Measurements from ENCODE around the gene MRPL23.

Gene MRPL23

DNA sequence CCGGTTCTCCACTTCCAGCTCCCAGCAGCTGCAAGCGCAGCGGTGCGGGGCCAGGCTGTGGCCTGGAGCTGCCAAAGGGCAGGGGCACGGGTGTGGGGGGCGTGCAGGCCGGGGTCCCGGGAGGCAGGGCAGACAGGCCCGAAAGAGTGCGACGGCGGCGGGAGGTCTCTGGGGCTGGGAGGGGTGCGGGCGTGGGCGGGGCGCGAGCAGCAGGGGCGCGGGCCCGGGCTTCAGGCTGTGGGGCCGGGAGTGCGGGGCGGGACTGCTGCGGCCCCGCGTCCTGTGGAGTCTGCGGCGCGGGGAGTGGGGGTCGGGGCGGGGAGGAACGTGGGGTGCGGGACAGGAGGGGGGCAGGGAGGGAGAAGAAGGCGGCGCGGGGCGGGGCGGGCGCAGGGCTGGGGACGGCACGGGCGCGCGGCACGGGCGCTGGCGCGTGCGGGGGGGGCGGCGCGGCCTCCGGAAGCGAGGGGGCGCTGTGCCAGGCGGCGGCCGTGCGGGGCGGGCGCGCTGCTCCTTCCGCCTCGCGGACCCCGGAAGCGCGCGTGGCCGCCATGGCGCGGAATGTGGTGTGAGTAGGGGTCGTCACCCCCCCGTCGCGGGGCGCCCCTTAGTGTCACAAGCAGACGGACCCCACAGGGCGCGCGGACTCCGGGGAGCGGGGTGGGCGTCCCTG is at the start of gene MRPL23:
Gene MRPL23, plus strand, starts transcription at position 521 of the 673 bp plus-strand sequence. Its CDS starts 31 bp downstream, at position 552.
- no peak for DNase-seq

DNA sequence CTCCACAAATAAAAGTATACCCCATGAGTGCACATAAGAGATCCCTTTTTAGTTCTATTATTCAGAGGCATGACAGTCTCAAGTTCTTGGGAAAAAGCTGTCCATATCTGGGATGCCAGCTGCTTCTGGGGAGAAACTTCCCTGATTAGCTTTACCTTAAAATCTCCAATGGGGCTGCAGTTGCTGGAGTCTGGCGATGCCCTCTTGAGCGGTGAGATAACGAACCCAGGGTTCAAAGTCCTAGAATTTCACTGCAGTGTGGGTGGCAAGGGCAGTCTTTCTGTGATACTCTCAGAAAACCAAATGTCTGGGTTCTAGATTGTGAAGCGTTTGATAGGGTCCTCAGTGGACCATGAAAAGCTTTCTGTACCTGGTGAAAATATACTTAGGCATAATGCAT is 48.0 kb upstream of the MRPL23 start:
- no peak for DNase-seq

DNA sequence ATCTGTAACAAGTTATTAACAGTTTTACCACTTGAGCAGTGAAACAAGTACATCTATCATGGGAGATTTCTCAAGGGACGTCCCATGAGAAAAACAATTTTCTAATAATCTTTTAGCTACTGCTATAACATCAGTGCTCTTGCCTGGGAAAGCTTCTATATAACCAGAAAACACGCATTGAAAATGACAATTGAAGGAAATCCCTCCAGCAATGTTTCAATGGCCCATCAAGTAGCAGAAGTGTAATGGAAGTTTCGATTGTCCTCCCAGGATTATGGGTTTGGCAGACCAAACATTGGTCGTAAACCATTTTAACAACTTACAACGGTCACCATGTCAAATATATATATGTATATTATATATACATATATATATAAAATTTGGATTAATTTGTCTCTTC is 47.4 kb upstream of the MRPL23 start:
- DNase-seq = no peak

DNA sequence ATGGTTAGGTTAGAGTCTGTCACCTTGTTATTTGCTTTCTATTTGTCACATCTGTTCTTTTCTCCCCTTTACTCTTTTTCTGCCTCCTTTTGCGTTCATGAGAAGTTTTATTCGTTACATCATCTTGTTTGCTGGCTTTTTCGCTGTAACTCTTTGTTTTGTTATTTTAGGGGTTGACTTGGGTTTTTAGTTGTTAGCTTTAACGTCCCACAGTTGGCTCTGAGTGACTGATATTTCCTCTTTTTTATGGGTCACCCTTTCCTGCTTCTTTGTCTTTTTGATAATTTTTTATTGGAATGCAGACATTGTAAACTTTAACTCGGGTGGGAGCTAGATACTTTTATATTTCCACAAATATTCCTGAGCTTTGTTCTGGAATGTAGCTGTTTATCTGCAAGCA is 41.0 kb upstream of the MRPL23 start:
- no peak for DNase-seq

DNA sequence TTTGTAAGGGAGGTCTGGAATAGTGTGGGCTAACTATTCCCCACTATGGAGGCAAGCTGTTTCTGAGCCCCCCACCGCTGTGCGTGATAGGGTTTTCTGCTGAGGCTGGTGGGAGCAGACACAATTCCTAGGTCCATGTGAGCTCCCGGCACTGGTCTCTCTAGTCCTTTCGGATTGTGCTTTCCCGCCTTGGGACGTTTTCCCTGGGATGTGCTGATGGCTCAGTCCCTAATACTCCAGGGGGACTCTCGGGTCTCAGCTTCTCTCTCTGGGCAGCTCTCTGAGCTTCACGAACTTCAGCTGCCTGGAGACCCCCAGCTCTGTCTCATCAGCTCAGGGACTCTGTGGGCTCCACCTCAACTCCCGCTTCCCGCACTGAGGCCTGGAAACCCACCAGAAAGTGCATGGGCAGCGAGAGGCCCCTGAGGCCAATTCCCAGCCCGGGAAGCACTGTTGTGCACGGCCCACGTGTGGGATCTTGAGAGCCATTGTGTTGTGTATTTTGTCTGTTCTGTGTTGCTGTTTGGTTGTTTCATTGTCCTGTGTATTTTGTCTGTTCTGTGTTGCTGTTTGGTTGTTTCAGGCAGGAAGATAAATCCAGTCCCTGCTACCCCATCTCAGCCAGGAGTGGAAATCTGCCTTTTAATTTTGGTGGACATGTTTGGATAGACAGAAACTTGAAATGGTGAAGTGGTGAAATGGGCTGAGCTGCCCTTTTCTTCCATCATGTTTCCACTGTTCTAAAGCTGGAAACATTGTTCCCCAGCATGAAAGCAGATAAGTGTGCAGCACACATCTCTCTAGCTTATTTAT is 40.3 kb upstream of the MRPL23 start:
- no peak for DNase-seq

DNA sequence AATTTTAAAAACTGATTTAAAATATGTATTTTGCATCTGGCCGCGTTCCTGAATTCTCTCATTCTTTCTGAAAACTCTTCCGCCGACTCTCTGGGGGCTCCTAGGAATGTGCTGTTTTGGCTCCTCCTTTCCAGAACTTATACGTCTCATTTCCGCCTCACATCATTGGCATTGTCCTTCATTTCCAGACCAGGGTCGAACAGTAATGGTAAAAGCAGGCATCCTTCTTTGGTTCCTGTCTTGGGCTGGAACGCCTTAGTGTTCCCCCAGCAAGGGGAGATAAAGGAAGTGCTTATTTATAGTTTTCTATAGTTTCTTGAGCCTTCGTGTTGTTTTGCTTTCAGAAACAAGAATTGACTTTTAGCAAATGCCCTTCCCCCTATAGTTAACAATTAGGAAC is 38.5 kb upstream of the MRPL23 start:
- DNase-seq = no peak

DNA sequence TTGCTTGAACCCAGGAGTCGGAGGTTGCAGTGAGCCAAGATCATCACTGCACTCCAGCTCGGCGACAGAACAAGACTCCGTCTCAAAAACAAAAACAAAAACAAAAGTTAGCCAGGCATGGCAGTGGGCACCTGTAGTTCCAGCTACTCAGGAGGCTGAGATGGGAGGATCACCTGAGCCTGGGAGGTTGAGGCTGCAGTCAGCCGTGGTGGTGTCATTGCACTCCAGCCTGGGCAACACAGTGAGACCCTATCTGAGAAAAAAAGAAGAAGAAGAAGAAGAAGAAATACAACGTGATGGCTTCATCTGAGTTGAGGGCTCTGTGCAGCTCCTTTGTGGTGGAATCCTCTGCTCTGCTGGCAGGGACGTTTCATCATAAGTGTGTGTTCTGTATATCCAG is 37.6 kb upstream of the MRPL23 start:
- no peak for DNase-seq

DNA sequence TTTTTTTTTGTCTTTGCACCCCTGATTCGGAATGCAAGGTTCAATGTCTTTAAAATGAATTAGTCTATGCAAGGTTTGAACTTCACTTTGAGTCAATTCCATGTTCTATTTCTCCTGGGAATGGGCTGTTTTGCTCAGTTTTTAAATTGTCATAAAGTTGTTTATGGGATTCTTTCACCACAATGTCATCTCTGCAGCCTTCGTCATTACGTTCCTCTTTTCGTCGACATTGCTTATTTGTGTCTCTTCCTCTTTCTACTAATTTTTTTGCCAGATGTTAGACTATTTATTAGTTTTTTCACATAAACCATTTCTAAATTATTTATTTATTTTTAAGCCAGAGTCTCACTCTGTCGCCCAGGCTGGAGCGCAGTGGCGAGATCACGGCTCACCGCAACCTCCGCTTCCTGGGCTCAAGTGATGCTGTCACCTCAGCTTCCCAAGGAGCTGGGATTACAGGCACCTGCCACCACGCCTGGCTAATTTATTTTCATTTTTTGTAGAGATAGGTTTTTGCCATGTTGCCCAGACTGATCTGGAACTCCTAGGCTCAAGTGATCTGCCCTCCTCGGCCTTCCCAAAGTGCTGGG is 34.7 kb upstream of the MRPL23 start:
- DNase-seq = no peak

DNA sequence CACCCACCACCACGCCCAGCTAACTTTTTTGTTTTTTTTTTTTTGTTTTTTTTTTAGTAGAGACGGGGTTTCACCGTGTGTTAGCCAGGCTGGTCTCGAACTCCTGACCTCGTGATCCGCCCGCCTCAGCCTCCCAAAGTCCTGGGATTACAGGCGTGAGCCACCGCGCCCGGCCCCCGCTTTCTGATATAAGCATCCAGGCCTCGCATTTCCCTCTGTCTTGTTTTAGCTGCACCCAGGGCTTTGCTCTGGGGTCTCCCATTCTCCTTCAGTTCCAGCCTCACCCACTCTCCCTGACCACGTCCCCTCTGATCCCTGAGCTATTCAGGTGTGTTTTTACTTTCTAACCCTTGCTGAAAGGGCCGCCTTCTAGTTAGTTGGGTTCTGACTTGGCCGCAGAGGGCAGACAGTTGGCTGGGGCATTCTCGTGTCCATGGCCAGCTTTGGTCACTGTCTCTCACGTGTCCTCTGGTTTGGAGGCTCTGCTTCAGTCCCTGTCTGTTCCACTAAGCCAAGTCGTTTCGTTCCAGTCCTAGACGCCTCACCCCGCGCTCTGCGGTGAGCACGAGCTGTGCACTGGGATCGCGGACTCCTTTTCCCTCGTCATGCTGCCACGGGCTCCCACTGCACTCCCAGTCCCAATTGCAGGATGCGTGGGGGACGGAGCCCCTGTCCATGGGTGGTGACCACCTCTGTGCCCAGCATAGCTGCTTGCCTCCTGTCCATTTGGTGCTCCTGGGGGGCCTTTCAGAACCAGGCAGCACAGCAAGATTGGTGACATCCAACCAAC is 33.7 kb upstream of the MRPL23 start:
- DNase-seq = no peak

DNA sequence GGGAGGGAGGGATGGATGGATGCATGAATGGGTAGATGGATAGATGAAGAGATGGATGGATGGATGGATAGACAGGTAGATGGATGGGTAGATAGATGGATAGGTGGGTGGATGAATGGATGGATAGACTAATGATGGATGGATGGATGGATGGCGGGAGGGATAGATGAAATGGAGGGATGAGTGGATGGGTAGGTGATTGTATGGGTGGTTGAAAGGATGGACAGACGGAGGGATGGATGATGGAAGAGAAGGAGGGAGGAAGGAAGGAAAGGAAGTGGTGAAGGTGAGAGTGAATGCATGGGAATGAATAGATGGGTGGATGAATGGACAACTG is 31.4 kb upstream of the MRPL23 start:
- no peak for DNase-seq

DNA sequence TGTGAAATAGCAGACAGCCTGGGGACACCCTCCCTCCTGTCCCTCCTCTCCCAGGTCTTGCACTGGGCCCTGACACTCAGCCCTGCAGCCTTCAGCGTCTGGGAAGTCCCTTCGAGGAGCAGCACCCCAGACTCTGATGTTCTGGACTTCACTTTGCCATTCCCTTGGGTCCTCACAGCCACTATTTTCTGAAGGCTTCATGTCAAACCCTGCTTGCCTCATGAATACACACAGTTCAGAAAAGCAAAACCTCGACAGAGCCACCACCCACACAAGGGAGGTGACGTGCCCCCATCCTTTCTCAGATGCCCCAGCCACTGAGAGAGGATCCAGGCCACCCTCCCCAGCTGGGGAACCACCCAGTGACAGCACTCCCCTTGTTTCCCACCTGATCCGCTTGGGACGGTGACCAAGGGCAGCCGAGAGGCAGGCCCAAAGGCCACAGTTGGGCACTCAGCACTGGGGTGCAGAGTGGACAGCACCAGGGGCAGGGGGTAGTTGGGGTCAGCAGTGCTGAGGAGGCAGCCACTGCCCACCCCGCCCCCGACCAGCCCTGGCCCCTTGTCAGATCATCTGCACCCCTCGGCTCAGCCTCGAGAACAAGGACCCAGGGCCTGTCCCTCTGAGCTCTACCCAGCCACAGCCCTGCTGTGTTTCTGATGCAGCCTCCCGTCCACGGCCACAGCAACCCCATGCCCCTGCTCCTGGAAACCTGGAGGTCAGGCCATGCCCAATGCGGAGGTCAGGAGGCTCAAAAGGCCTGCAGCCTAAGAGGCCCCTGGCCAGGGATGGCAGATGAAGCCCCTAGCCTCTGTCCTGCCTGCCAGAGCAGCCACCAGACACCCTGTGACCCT is 30.8 kb upstream of the MRPL23 start:
- no peak for DNase-seq

DNA sequence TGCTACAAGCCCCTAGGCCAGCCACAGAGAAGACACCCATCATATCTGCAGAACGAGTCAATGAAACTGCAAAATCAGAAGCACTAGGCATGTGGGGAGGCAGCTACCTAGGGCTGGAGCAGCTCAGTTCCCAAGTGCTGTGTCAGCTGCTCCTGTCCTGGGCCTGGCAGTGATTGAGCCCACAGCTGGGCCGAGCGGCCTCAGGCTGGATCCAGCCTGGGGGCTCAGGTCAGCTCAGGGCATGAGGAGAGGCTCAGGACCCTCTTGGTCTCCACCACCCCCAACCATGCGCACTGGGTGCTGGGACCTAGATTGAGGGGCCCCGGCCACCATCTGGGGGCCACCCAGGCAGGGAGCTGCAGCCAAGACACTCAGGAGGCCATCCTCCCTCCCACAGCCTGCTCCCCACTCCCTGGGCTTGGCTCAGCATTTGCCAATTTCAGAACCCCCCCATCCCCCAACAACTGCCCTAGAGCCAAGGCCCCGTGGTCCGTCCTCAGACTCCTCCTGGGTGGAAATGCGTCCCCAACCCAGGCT is 30.1 kb upstream of the MRPL23 start:
- DNase-seq = no peak

DNA sequence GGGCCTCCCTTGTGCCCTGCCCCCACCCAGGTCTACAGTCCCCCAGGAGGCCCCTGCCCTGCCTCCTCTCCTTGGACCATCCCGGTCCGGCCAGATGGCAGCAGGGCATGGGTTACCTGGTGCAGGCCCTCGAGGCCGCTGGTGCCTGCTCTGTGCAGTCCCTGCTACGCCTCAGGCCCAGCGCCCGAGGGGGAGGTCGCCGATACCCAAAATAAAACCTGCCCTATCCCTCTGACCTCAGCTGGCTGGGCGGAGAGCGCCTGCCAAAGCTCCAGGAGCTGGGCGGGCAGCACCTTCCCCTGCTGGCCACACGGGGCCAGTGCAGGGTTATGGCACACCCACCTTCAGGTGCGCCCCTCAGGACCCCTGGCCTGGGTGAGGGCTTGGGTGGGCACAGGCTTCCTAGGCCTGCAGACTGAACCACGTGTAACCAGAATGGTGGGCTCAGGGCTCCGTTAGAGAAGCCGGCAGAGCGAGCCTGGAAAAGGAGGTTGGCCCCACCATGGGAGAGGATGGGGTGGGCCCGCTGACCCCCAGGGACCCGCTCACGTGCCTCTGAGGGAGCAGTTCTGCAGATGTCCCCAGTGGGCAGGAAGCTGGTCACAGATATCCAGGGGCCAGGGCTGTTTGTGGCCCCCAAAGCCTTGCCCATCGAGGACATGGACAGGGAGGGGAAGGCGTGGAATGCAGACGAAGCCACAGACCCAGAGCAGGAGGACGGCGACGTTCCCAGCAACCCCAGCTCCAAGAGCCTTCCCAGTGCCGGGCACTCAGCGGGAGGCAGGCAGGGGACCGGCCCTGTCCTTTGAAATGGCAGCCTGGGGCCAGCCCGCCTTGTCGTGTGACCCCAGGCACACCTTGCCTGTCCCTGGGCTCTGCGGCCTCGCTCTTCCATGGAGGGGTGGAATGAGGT is 29.4 kb upstream of the MRPL23 start:
- no peak for DNase-seq

DNA sequence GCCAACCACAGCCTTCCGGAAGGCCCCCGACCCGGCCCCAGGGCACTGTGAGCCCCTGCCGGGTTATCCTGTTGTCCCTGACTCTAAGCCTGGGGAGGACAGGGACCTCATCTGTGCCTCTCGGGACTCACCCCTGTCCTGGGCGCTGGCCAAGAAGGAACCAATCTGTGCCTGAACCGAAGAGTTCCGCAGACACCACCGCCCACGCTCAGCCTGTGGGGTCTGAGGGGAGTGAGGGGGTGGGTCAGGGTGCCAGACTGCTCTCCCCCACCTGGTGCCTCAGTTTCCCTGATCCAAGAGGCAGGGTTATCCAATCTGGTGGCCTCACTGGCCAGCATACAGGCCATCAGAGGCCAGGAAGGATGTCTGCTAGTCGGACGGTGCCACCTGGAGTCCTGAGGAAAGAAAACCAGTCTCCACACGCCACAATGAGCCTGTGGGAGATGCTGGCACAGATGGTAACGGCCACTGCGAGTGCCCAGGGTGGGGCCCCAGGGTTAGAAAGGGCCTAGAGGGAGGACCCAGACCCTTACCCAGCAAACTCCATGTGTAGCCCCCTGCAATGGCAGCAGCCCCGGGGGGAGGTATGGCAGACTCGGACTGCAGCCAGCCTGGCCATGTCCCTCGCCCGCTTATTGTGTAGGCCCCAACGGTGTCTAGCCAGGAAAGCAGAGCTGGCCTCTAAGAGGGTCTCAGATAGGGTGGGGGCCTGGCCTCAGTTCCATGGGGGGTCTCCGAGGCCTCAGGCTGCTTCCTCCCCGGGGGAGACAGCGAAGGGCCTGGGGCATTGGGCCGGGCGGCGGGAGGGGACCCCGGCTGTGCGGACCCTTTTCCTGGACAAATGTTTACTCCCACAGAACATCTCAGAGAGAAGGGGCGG is 28.5 kb upstream of the MRPL23 start:
- no peak for DNase-seq

DNA sequence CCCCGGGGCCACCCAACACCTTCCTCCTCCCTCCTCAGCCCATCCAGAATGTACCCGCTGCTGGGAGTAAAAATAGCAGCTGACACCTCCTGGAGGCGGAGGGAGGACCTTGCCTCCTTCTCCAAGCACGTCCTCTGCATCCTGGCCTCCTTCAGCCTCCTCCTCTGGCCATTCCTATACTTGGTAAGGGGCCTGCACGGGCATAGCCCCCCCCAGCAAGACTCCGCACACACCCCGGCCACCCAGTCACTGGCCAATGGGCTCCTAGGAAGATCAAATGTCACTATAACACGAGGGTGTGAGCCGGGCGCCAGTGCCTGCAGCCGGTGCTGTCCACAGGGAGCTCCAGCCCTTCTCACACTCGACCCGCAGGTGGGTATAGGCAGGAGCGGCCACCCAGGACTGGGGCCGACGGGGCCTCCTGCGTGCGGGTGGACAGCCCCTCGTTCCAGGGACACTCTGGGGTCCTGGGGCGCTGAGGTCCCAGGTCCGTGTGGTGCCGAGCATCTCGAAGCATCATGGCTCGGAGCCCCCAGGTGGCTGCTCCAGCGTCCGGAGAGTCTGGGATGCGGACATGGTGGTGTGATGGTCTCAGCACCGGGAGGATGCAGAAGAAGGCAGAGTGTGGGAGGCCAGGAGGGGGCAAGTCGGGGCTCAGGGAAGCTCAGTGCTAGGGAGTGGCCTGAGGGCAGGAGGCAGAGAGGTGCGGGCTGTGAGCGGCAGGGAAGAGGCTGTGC is 27.6 kb upstream of the MRPL23 start, which contains the start of gene TNNT3:
Gene TNNT3, plus strand, starts transcription at position 313 of the 737 bp plus-strand sequence. CDS start 3,172 bp downstream, outside the sequence.
- no peak for DNase-seq

DNA sequence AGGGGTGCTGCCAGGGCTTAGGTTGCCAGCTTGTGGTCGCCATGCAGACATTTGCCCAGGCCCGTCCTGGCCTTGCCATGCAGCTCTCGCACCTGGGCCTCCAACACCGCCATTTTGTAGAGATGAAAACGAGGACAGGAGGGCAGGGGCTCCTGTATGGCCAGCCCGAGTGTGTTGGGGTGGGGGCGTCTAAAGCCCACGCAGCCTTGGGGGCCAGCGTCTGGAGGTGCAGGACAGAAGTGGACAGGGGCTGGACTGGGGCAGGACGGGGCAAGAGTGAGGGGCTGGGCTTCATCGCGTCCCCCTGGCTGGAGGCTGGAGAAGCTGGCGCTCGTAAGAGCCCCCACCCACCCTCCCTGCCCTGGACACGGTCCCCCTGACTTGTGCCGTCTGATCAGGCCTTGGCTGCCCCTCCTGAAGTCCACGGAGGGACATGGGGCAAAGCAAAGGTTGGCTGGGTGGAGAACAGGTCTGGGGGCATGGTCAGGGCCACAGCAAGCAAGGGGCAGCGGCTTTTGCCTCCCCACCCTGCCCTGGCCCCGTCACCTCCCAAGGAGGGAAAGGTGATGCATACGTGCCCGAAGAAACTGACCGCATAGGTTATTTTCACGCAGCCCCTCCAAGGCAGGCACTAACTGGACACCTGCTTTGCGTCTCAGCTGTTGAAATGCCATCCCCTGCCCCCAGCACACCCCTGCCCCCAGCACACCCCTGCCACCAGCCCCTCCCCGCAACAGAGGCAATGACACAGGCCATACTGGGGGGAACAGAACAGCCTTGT is 26.8 kb upstream of the MRPL23 start:
- DNase-seq = no peak

DNA sequence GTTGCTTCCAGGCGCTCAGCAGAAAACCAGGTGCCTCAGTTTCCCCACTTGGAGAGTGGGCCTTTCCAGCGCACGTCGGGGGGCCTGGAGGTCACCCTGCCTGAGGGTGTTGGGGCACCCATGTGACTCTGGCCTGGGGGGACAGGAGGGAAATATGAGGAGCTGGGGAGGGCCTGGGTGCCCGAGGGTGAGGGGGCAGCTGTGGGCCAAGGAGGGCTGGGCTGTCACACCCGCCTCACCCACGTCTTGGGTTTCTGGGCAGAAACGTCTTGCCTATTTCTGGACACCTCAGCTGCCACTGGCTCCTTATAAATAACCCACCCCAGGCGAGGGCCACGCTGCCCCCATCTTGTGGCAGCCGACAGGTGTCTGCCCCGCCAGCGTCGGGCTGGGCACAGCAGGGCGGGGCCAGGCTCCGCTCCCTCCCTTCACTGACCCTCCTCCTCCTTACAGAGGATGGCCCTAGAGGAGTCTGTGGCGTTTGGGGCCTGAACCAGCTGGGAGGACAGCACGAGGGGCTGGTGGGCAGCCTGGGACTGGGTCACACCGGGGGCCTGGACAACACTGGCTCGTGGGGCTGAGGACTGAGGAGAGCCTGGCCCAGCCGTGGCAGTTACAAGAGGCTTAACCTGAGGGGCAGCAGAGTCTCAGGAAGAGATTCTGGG is 26.1 kb upstream of the MRPL23 start:
- DNase-seq = no peak

All from COR-L47 (cell line).